NCI-H345 treated with DMSO at 0.1 percent for 48 hours (cell line): ENCODE measurements around the gene MPND.
"Not testable (repeated sequence)": the region's sequence is repeated elsewhere in the genome, so short reads cannot be mapped to it uniquely, and the experiment has no call there.

Source experiments
- DNase-seq: peaks from one replicate; lab custom pipeline; 2025; ENCODE audit not compliant: unreplicated experiment; lab: John Stamatoyannopoulos, UW

Gene MPND

DNA sequence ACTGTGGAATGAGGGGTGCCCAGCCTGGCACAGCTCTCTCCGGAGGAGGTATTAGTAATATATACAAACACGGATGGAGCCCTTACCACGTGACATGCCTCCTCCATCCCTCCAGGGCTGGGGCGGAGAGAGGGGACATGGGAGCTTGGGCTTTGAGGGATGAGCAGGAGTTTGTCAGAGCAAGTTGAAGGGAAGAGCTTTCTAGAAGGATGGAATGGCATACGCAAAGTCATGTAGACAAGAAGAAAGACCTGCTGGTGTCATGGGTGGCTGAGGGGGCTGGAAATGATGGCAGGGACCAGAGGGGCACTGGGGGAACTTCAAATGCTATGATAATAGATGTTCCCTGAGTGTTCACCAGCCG lies 2.6 kb downstream of the MPND start:
- DNase-seq: no peak

DNA sequence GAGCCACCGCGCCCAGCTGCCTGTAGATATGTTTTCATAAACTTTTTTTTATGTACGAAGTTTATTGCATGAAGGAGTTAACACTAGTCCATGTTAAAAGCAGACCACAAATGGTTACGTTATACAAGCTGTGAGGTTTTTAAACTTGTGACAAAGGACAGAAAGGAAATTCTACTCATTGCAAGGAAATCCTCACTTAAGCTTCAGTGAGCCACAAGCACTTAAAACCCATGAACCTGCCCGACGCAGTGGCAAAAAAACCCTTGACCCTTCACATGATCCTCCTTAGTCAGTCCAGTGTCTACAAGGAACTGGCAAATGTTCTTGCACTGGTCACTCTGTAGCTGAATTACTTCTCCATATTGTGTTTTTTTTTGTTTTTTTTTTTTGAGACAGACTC lies 4.2 kb downstream of the MPND start:
- no peak for DNase-seq

DNA sequence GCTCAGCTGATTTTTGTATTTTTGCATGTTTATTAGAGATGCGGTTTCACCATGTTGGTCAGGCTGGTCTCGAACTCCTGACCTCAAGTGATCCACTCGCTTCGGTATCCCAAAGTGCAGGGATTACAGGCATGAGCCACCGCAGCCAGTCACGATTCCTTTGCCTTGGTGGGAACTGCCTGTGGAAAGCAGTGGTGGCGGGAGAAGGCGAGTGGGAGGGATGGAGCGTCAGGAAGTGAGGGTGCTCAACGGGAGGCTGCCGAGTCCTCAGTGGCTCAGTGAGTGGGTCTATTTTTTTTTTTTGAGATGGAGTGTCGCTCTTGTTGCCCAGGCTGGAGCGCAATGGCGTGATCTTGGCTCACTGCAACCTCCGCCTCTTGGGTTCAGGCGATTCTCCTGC lies 5.9 kb downstream of the MPND start:
- DNase-seq: not testable (repeated sequence)

DNA sequence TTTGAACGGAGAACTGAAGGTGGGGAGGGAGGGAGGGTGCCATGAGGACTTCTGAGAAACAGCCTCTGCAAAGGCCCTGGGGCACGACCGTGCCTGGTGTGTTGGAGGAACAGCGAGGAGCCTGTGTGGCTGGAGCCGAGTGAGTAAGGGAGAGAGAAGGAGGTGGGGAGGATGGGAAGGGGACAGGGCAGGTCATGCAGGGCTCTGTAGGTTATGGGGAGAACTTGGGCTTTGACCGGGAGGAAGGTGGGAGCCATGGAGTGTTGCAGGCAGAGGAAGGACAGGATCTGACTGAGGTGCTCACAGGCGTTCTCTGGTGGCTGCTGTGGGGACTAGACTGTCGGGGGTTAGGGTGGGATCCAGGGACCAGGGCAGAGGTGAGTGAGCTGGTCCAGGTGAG lies 6.7 kb downstream of the MPND start:
- DNase-seq: no peak

DNA sequence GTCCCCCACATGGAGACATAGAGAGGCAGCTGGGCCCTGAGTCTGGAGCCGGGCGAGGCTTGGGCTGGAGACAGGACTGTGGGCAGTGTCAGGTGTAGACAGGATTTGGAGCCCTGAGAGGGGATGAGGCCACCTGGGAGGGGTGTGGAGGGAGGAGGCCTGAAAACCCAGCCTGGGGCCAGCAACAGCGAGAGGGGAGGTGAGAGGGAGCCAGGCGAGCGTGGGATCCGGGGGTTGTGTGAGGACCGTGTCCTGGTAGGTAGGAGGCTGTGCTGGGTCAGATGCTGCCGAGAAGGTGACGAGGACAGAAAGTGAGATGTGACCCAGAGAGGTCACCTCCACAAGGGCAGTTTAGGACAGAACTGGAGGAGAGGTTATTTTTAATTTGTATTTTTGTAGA lies 7.4 kb downstream of the MPND start:
- DNase-seq: no peak

DNA sequence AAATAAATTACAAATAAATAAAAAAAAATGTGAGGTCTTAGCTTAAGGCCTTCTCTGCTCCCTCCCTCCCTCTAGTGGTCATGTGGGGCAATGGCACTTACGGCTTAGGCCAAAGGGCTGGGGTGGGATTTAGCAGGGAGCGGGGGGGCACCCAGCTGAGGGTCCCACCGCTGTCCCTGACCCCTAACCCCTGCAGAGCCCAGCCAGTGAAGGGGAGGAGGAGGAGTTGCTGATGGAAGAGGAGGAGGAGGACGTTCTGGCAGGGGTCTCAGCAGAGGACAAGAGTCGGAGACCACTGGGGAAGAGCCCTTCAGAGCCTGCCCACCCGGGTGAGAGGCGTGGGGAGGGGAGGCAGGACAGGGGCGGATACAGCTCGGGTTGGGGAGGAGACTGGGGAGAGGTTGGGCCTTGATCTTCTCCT lies 9.3 kb downstream of the MPND start:
- DNase-seq: peak; percentile 55

DNA sequence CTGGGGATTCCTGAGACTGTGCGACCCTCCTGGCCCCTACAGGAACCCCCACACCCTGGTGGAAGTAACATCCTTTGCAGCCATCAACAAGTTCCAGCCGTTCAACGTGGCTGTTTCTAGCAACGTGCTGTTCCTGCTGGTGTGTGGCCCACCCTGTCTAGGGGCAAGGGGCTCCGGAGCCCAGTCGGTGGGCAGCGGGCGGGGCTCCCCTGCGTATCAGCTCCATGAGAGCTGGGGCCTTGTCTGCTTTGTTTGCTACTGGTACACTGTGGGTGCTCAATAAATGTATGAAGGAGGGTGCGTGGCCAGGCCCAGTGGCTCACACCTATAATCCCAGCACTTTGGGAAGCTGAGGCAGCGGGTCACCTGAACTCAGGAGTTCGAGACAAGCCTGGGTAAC lies 10.9 kb downstream of the MPND start:
- no peak for DNase-seq

DNA sequence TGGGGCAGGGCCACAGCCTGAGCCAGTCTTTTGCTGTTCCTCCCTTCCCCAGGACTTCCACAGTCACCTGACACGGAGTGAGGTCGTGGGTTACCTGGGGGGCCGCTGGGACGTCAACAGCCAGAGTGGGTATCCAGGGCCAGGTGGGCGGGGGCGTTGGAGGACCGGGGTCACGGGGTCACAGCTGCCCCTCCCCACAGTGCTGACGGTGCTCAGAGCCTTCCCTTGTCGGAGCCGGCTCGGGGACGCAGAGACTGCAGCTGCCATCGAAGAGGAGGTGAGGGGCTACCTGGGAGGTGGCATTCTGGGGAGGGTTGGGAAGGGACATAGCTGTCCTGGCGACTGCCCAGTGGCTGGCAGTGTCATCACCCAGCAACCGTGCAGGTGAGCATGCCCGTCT lies 11.5 kb downstream of the MPND start:
- no peak for DNase-seq

DNA sequence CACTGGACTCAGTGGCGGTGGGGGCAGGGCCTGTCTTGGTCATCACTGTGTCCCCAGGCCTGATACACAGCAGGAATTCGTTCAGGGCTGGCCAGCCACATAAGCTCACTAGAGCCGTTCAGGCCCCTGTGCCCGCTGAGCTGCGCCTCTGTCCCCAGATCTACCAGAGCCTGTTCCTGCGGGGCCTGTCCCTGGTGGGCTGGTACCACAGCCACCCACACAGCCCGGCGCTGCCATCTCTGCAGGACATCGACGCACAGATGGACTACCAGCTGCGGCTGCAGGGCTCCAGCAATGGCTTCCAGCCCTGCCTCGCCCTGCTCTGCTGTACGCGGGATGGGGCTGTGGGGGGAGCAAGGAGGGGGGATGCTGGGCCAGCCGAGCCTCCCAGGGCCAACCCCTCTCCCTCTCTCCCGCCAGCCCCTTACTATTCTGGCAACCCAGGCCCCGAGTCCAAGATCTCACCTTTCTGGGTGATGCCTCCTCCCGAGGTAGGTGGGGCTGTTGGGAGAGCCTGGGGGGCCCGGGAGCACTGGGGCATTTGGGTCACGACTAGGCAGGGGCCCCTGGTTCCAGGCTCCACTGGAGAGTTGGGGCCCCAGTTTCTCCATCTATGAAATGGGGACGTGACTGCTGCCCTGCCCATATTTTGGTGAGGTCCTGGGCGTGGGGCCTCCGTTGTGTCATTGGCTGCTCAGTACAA lies 13.9 kb downstream of the MPND start:
- DNase-seq: no peak

DNA sequence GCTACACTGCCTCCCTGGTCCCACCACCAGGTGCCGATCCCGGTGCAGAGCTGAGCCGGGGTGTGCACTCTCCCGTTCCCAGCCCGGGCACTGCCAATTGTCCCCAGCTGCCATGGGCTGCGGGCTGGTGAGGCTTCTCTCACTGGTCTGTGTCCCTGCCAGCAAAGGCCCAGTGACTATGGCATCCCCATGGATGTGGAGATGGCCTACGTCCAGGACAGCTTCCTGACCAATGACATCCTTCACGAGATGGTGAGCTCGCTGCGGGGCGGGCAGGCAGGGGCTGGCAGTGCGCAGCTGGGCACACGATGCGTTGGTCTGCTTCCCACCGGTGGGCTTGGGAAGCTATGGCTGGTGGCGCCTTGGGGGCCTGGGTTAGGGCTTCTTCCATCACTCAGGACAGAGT lies 14.6 kb downstream of the MPND start:
- no peak for DNase-seq

DNA sequence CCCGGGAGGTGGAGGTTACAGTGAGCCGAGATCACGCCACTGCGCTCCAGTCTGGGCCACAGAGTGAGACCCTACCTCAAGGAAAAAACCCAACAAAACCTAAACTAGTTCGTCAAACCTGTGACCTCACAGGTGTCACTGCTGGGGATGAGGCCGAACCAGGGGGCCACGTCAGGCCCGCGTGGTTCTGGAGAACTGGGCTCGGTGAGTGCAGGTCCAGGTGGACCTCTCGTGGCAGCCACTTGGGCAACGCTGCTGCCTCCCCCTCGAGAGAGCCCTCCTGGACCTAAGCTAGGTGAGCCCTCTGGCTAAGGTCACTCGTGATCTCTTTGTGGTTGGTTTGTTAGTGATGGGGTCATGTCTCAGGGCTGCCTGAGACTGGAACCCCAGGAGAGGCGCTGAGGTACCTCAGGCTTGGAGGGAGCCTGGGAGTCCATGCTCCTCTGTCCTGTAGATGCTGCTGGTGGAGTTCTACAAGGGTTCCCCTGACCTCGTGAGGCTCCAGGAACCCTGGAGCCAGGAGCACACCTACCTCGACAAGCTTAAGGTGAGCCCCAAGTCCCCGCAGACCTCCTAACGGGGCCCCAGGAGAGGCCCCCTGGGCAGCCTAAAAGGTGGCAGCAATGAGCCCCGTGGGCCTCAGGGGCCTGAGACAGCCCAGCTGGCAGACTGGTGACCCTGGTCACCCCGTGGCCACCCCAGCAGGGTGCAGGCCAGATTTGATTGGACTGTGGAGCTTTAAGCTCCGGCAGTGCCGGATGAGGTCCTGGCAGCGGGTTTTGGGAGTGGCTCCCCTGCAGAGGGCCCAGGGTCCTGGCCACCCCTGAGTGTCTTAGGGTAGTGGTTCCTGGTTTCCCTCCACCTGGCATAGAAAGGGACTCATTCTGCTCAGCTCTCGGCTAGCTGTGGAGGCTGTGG lies 15.6 kb downstream of the MPND start:
- DNase-seq: no peak

DNA sequence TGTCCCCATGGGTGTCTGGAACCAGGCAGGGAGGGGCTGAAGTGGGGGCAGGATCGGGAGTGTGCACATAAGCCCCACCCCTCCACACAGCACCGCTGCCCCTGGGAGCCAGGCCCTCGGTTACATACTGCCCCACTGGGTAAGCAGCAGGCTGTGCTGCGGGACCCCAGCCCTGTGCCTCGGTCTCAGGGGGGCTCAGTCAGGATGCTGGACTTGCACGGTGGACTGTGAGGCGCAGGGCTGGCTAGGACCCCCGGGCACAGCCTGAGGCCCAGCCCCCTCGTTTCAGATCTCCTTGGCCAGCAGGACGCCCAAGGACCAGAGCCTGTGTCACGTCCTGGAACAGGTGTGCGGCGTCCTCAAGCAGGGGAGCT lies 16.3 kb downstream of the MPND start:
- DNase-seq: no peak

DNA sequence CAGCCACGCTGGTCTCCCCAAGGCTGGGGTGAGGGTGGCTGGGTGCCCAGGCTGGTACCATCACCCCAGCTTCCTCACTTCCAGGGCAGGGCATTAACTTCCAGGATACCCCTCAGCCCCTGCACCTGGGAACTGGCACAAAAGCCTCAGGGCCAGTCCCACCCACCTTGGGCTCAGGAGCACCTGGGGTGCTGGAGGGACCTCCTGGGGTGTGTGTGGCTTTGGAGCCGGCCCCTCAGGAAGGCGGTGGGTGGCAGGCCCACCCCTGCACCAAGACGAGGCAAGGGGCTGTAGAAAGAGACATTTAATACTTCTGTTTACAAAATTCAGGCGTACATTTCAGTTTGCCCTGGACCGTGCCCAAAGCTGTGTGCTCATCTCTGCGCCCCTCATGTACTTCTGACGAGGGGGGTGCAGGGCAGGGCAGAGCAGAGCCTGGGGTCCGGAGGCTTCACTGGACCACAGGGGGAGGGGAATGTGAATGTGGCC lies 16.8 kb downstream of the MPND start:
- no peak for DNase-seq

DNA sequence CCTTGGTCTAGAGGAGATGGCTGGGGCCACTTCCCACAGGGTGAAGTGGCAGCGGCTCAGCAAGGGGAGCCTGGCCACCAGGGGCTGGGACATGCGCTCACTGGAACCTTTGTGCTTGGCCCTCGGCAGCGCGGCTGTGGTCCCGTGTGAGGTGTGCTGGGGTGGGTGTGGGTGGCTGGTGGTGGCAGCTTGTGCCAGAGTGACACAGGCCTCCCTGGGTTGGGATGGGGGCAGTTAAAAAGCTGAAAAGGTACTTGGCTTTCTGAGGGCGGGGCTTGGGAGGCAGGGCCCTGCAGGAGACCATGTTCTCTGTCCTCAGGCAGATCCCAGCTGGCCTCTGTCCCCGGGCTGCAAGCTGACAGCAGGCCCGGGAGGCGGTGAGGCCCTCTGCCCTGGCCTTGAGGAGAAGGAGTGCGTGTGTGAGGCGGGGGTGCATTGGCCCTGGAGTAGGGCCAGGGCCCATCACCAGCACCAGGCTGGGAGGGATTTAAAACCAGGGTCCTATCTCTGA lies 17.3 kb downstream of the MPND start:
- DNase-seq: no peak

DNA sequence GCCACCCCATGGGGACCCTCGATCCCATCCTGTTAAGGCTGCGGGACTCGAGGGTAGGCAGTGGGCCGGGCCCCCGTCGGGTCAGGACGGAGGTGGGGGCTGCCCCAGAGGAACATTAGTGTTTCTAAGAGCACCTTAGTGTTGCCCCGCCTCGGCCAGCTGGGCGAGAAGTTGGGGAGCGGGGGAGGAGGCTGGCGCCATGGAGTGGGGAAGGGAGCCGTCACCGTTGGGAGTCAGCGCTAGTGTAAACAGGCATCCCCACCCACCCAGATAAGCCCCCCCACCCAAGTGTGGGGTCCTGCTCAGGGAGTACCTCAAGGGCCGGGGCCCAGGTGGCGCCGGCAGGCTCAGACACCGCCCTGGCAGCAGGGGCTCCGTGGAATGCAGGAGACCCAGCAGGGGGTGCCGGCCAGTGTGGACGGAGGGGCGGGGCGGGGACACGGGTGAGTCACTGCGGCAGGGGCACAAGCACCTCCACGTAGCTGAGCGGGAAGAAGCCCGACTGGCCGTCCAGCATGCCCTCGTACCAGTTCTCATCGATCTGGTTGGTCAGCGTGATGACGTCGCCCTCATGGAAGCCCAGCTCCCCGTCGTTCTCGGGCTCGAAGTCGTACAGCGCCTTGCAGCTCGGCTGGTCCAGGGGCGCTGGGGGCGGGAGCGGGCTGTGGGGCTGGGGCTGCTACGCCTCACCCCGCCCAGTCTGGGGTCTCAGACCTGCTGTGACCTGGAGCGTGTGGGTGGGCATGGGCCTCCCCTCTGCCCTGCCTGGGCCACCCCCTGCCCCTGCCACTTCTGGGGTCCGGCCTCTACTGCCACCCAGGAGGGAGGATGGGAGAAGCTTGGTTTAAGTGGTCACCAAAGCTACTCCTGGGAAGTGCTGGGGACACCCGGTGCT lies 18.0 kb downstream of the MPND start:
- DNase-seq: no peak

DNA sequence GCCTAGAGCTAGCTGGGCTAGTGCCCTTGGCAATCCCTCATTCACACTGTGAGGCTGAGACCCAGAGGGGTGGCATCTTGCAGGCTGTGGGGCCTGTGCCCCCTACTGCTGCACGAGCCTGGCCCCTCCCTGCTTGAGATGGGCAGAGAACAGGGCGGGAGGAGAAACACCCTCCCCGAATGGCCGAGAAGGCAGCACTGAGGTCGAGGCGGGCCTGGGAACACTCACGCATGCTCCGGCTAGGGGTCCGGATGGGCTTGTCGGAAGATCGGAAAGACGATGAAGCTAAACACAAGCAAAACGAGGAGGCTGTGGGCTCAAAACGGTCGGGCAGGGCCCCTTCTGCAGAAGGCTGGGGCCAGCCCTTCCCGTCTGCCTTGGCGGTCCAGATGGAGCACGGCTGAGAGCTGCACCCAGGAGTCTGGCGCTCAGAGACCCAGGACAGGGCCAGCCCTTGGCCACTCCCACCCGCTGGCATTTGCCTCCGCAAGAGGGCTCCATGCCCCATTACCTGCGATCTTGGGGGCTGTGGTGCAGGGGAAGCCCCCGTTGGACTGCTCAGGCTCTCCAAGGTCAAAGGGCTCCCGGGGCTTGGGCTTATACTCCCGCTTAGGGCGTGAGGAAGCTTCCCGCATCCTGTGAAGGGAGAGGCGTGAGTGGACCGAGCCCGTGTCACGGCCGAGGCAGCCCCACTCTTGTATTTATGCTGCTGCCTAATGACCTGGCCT lies 18.9 kb downstream of the MPND start:
- DNase-seq: no peak

DNA sequence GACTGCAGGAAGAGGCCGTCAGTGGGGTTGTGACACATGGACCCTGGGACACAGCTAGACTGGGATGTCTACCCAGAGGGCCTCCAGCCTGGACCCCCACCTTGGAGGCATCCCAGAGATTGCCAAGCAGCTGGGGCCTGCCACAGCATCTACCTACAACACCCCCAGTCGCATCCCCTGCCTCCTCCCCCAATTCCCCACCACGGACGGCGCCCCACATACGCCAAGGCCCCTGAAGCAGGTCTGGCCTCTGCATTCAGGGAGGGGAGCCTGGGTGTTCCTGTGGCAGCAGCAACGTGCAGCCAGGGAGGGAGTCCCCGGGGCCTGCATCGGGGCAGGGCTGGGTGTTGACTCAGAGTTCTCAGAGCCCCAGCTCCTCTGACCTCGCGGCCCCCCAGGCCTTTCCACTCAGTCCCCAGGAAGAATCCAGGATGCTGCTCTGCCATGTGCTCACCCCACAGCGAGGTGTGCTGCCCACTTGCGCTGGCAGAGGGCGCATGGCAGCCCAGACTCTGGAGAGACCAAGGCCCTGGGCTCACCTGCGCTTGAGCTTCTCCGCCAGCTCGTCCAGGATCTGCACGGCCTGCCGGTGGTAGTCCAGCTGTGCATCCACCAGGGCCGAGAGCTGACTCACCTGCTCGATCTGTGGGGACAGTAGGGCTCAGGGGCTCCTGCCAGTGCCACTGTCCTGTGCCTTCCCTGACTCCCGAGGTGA lies 19.6 kb downstream of the MPND start:
- no peak for DNase-seq

DNA sequence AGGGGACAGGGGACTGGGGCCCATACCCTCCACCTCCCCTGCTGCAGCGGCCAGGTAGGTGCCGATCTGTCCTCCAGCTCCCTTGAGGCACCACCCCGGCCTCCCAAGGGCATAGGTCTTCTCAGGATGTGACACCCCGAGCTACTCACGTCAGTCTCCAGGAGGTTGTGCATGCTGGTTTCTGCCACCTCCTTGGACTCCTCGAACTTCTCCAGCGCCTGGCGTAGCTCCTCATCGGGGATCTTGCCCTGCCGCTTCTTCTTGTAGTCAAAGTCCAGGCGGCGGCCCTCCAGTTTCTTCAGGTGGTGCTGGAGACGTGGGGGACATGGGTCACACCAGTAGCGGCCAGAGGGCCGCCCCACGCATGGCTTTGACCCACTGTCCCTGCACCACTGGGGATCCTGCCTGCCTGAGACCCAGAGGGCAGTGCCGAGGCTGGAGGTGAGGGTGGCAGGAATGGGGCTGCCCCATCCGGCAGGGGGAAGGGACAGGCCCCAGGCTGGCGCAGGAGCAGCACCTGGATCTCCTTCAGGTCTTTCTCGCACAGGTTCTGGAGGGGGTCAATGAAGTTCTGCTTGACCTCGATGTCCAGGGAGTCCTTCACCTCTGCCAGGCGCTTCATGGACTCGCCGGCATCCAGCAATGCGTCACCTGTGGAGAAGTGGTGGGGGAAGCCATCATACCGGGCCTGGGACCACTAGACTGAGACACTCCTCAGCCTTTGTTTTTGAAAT lies 20.4 kb downstream of the MPND start:
- DNase-seq: no peak

DNA sequence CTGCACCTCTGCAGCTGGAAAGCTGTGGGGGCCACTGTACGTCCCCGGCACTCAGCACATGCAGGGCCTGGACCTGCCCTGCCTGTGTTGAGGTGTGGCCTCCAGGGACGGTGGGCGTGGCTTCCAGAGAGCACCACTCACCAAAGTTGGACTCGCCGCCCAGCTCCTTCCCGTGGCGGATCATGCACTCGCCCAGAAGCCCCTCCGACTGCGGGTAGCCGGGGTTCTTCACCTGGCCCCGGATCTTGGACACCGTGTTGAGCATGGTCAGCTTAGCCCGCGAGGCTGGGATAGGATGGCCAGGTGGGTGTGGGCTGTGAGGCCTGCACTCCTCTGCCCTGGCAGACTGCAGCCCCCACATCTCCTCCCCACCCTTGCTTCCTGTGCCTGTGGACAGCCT lies 22.0 kb downstream of the MPND start:
- no peak for DNase-seq
